HUES48 (cell line): ENCODE data around the gene PDE4D.

Experiments used
- H3K27ac ChIP-seq: one replicate; pipeline ENCODE4 v1.7.0; 2013; ENCODE audit warnings: low read depth, low read length, inconsistent platforms
- H3K27me3 ChIP-seq: 2 replicates; pipeline ENCODE4 v1.6.1; 2013; ENCODE audit warnings: mild to moderate bottlenecking, low read length; ENCODE audit not compliant: control insufficient read depth, insufficient read depth
- H3K36me3 ChIP-seq: 2 replicates; pipeline ENCODE4 v1.6.1; 2013; ENCODE audit warnings: low read length; ENCODE audit not compliant: control insufficient read depth, insufficient read depth
- H3K4me1 ChIP-seq: 2 replicates; pipeline ENCODE4 v1.6.1; 2013; ENCODE audit warnings: mild to moderate bottlenecking, low read length; ENCODE audit not compliant: control insufficient read depth, insufficient read depth
- H3K4me3 ChIP-seq: 2 replicates; pipeline ENCODE4 v1.5.1; 2013; ENCODE audit warnings: mild to moderate bottlenecking, low read depth, low read length
- H3K9ac ChIP-seq: 2 replicates; pipeline ENCODE4 v1.6.1; 2013; ENCODE audit warnings: mild to moderate bottlenecking, low read depth, low read length, moderate library complexity
- H3K9me3 ChIP-seq: 2 replicates; pipeline ENCODE4 v1.6.1; 2013; ENCODE audit warnings: low read length; ENCODE audit not compliant: control insufficient read depth, insufficient read depth

Gene PDE4D

GRCh38 chr5:59721741-59722140, 171.8 kb downstream of the PDE4D start:
- no peak overlapping the region for H3K4me3 ChIP-seq
- H3K9me3 ChIP-seq: no peaks in the 10 kb centered on the region
- H3K27me3 ChIP-seq: no peaks in the 10 kb centered on the region
- H3K4me1 ChIP-seq: peaks cover 21% of the 10 kb centered on the region
- H3K27ac ChIP-seq: no peak overlapping the region
- H3K36me3 ChIP-seq: no peaks in the 10 kb centered on the region
- H3K9ac ChIP-seq: no peak overlapping the region

GRCh38 chr5:59720063-59720462, 173.5 kb downstream of the PDE4D start:
- Histone ChIP-seq H3K4me3 (no peak overlapping the region), H3K36me3 (no peaks in the 10 kb centered on the region), H3K27me3 (no peaks in the 10 kb centered on the region), H3K4me1 (peaks cover 17% of the 10 kb centered on the region), H3K9me3 (no peaks in the 10 kb centered on the region), H3K9ac (no peak overlapping the region), H3K27ac (no peak overlapping the region)

- no peak overlapping the region for H3K4me3 ChIP-seq
- peaks cover 11% of the 10 kb centered on the region for H3K36me3 ChIP-seq
- no peak overlapping the region for H3K27ac ChIP-seq
- no peaks in the 10 kb centered on the region for H3K27me3 ChIP-seq
- H3K4me1 ChIP-seq: peaks cover 9% of the 10 kb centered on the region
- H3K9me3 ChIP-seq: peaks cover 25% of the 10 kb centered on the region
- no peak overlapping the region for H3K9ac ChIP-seq
These were observed 176.5 kb downstream of the PDE4D start for GRCh38 chr5:59716966-59717500.

GRCh38 chr5:59716029-59716428, 177.5 kb downstream of the PDE4D start:
- H3K4me3 ChIP-seq: no peak overlapping the region
- H3K27ac ChIP-seq: no peak overlapping the region
- peaks cover 25% of the 10 kb centered on the region for H3K9me3 ChIP-seq
- peaks cover 10% of the 10 kb centered on the region for H3K4me1 ChIP-seq
- no peaks in the 10 kb centered on the region for H3K27me3 ChIP-seq
- H3K9ac ChIP-seq: no peak overlapping the region
- H3K36me3 ChIP-seq: peaks cover 11% of the 10 kb centered on the region

GRCh38 chr5:59715228-59715627, 178.3 kb downstream of the PDE4D start:
- peaks cover 25% of the 10 kb centered on the region for H3K9me3 ChIP-seq
- H3K27ac ChIP-seq: no peak overlapping the region
- H3K36me3 ChIP-seq: peaks cover 11% of the 10 kb centered on the region
- H3K4me3 ChIP-seq: no peak overlapping the region
- no peaks in the 10 kb centered on the region for H3K27me3 ChIP-seq
- no peak overlapping the region for H3K9ac ChIP-seq
- peaks cover 16% of the 10 kb centered on the region for H3K4me1 ChIP-seq

- Histone ChIP-seq H3K27ac (no peak overlapping the region), H3K4me3 (peak overlapping the region; percentile 31; the same call in 1 of the 2 replicates), H3K36me3 (peaks cover 11% of the 10 kb centered on the region), H3K27me3 (no peaks in the 10 kb centered on the region), H3K9me3 (peaks cover 25% of the 10 kb centered on the region), H3K4me1 (peaks cover 32% of the 10 kb centered on the region), H3K9ac (no peak overlapping the region)
These were observed 180.1 kb downstream of the PDE4D start for GRCh38 chr5:59713498-59713844.

GRCh38 chr5:59712836-59713497, 180.6 kb downstream of the PDE4D start:
- H3K9me3 ChIP-seq: peaks cover 25% of the 10 kb centered on the region
- peaks cover 11% of the 10 kb centered on the region for H3K36me3 ChIP-seq
- H3K27ac ChIP-seq: no peak overlapping the region
- peaks cover 36% of the 10 kb centered on the region for H3K4me1 ChIP-seq
- H3K4me3 ChIP-seq: peak overlapping the region; percentile 31; the same call in 1 of the 2 replicates
- H3K27me3 ChIP-seq: no peaks in the 10 kb centered on the region
- H3K9ac ChIP-seq: no peak overlapping the region

GRCh38 chr5:59711310-59711709, 182.2 kb downstream of the PDE4D start:
- H3K36me3 ChIP-seq: peaks cover 11% of the 10 kb centered on the region
- H3K4me3 ChIP-seq: no peak overlapping the region
- no peaks in the 10 kb centered on the region for H3K27me3 ChIP-seq
- peaks cover 25% of the 10 kb centered on the region for H3K9me3 ChIP-seq
- H3K9ac ChIP-seq: no peak overlapping the region
- peak overlapping the region; percentile 97 for H3K27ac ChIP-seq
- peaks cover 36% of the 10 kb centered on the region for H3K4me1 ChIP-seq

- H3K27ac ChIP-seq: peak overlapping the region; percentile 97
- H3K9me3 ChIP-seq: peaks cover 25% of the 10 kb centered on the region
- peak overlapping the region; percentile 31; the same call in 1 of the 2 replicates for H3K9ac ChIP-seq
- peaks cover 11% of the 10 kb centered on the region for H3K36me3 ChIP-seq
- peak overlapping the region; percentile 33; the same call in 1 of the 2 replicates for H3K4me3 ChIP-seq
- H3K27me3 ChIP-seq: no peaks in the 10 kb centered on the region
- H3K4me1 ChIP-seq: peaks cover 49% of the 10 kb centered on the region
These were observed 183.7 kb downstream of the PDE4D start for GRCh38 chr5:59709846-59710245.

- peak overlapping the region; percentile 97 for H3K27ac ChIP-seq
- H3K4me3 ChIP-seq: peak overlapping the region; percentile 39
- H3K27me3 ChIP-seq: no peaks in the 10 kb centered on the region
- H3K9me3 ChIP-seq: peaks cover 20% of the 10 kb centered on the region
- peak overlapping the region; percentile 27; the same call in 1 of the 2 replicates for H3K9ac ChIP-seq
- H3K4me1 ChIP-seq: peaks cover 54% of the 10 kb centered on the region
- H3K36me3 ChIP-seq: peaks cover 11% of the 10 kb centered on the region; the same call in 1 of the 2 replicates
These were observed 184.1 kb downstream of the PDE4D start for GRCh38 chr5:59709346-59709821.

- H3K36me3 ChIP-seq: no peaks in the 10 kb centered on the region
- no peaks in the 10 kb centered on the region for H3K9me3 ChIP-seq
- H3K4me1 ChIP-seq: peaks cover 35% of the 10 kb centered on the region
- no peak overlapping the region for H3K4me3 ChIP-seq
- H3K27me3 ChIP-seq: no peaks in the 10 kb centered on the region
- peak overlapping the region; percentile 32 for H3K27ac ChIP-seq
- no peak overlapping the region for H3K9ac ChIP-seq
These were observed 188.6 kb downstream of the PDE4D start for GRCh38 chr5:59704936-59705335.
